CD14-positive monocyte (primary cell): ENCODE data around the gene ESPNL. TPM values are rescaled to one million over a fixed set of nuclear protein-coding genes. Genes with fewer than 3 reads are reported as not detected.
"Not testable (repeated sequence)": the region's sequence is repeated elsewhere in the genome, so short reads cannot be mapped to it uniquely, and the experiment has no call there.

ENCODE experiments used
- DNase-seq, 3 donors: peaks; one replicate each; pipeline ENCODE4 v3.0.0-alpha.2; 2011 to 2022
- H2AFZ ChIP-seq: 2 replicates; pipeline ENCODE4 v1.6.0; 2012; ENCODE audit warnings: mild to moderate bottlenecking, low read depth, low read length, inconsistent platforms; ENCODE audit not compliant: insufficient read depth, poor library complexity, severe bottlenecking
- H3K27ac ChIP-seq, 2 donors: 1 replicate in 1 of 2; 2 replicates in 1 of 2; pipeline ENCODE4 v1.5.1; 2012 to 2013; ENCODE audit warnings: low read length in 2 of 2, control low read depth in 1 of 2, inconsistent platforms in 1 of 2, low read depth in 1 of 2, mild to moderate bottlenecking in 1 of 2
- H3K27me3 ChIP-seq, 2 donors: one replicate each; pipeline versions ENCODE4 v1.6.0 to v1.6.1; 2011 to 2013; ENCODE audit warnings: low read length in 2 of 2; ENCODE audit not compliant: control insufficient read depth in 2 of 2, insufficient read depth in 2 of 2
- H3K36me3 ChIP-seq, 2 donors: replicated peaks in 1 of 2; 1 replicate in 1 of 2; 2 replicates in 1 of 2; pipeline versions ENCODE4 v1.5.1 to v1.6.1; 2012 to 2013; ENCODE audit warnings: low read length in 2 of 2, control low read depth in 1 of 2, inconsistent platforms in 1 of 2, mild to moderate bottlenecking in 1 of 2; ENCODE audit not compliant: insufficient read depth in 2 of 2, control insufficient read depth in 1 of 2
- H3K4me1 ChIP-seq, 2 donors: 1 replicate in 1 of 2; 2 replicates in 1 of 2; pipeline versions ENCODE4 v1.5.1 to v1.6.1; 2012 to 2013; ENCODE audit warnings: low read length in 2 of 2, control low read depth in 1 of 2, inconsistent platforms in 1 of 2, mild to moderate bottlenecking in 1 of 2, moderate library complexity in 1 of 2; ENCODE audit not compliant: insufficient read depth in 2 of 2, control insufficient read depth in 1 of 2
- H3K4me2 ChIP-seq: replicated peaks from 2 replicates; pipeline ENCODE3; 2012; ENCODE audit warnings: low read length, moderate library complexity, mild to moderate bottlenecking; ENCODE audit not compliant: poor library complexity, severe bottlenecking; ENCODE audit errors: extremely low read depth
- H3K4me3 ChIP-seq, 3 experiments: fragments of 200-600 bp in 1 of 3; sonication (generic) in 1 of 3; replicated peaks in 1 of 3; 1 replicate in 2 of 3; 2 replicates in 1 of 3; pipeline ENCODE4 v1.5.1; 2011 to 2013; ENCODE audit warnings: low read length in 3 of 3, mild to moderate bottlenecking in 3 of 3, control low read depth in 2 of 3, low read depth in 2 of 3, inconsistent platforms in 1 of 3, moderate library complexity in 1 of 3
- H3K79me2 ChIP-seq: 2 replicates; pipeline ENCODE4 v1.6.0; 2012; ENCODE audit warnings: mild to moderate bottlenecking, control low read depth, inconsistent platforms, low read length, moderate library complexity; ENCODE audit not compliant: insufficient read depth
- H3K9ac ChIP-seq: 2 replicates; pipeline ENCODE4 v1.6.0; 2017; ENCODE audit warnings: low read length, mild to moderate bottlenecking; ENCODE audit not compliant: insufficient read depth, poor library complexity, severe bottlenecking
- H3K9me3 ChIP-seq, 2 donors: replicated peaks in 1 of 2; 1 replicate in 1 of 2; 2 replicates in 1 of 2; pipeline versions ENCODE4 v1.5.1 to v1.6.1; 2012 to 2013; ENCODE audit warnings: low read length in 2 of 2, control low read depth in 1 of 2; ENCODE audit not compliant: control insufficient read depth in 1 of 2, insufficient read depth in 1 of 2
- H4K20me1 ChIP-seq: 2 replicates; pipeline ENCODE4 v1.6.0; 2012; ENCODE audit warnings: mild to moderate bottlenecking, low read length, control low read depth, moderate library complexity; ENCODE audit not compliant: insufficient read depth
- H3K27ac Mint-ChIP-seq, 7 donors: one replicate each; pipeline ENCODE4 v1.8.0; 2020; ENCODE audit warnings: mild to moderate bottlenecking in 7 of 7, mixed read lengths in 7 of 7, moderate library complexity in 6 of 7, inconsistent platforms in 2 of 7
- H3K27me3 Mint-ChIP-seq, 3 donors: one replicate each; pipeline ENCODE4 v1.8.0; 2021 to 2022; ENCODE audit warnings: low read depth in 3 of 3, mild to moderate bottlenecking in 3 of 3, mixed read lengths in 3 of 3, moderate library complexity in 3 of 3, inconsistent platforms in 1 of 3
- H3K36me3 Mint-ChIP-seq, 2 donors: one replicate each; pipeline ENCODE4 v1.8.0; 2020; ENCODE audit warnings: mixed read lengths in 2 of 2, inconsistent platforms in 1 of 2, mild to moderate bottlenecking in 1 of 2
- H3K4me1 Mint-ChIP-seq: one replicate; pipeline ENCODE4 v1.8.0; 2020; ENCODE audit warnings: mild to moderate bottlenecking, mixed read lengths
- H3K4me3 Mint-ChIP-seq, 2 donors: one replicate each; pipeline ENCODE4 v1.8.0; 2020; ENCODE audit warnings: mild to moderate bottlenecking in 2 of 2, mixed read lengths in 2 of 2, moderate library complexity in 1 of 2
- H3K9me3 Mint-ChIP-seq, 7 donors: one replicate each; pipeline ENCODE4 v1.8.0; 2020 to 2022; ENCODE audit warnings: mixed read lengths in 7 of 7, mild to moderate bottlenecking in 6 of 7, moderate library complexity in 6 of 7, inconsistent platforms in 2 of 7
- WGBS: methylation state at CpG from one replicate; pipeline ENCODE4 v1.1.5; 2013; ENCODE audit warnings: missing lambda C conversion rate; ENCODE audit not compliant: insufficient coverage; 5-methylcytosine and 5-hydroxymethylcytosine counted together
- intact Hi-C, 2 donors: fragments of 100-400 bp; cut with micrococcal nuclease; formaldehyde crosslinking; loops; one replicate each; pipeline versions ENCODE4 v1.15.0 to v1.15.1; 2023
- polyA plus RNA-seq, 3 donors: library from polyadenylated mRNA; depleted of rRNA in 1 of 3; unstranded in 2 of 3; stranded (reverse) in 1 of 3; fragments of 300-500 nt in 2 of 3; fragments of >200 nt in 1 of 3; fragmentation: Illumina TruSeq in 2 of 3; gene quantifications; 1 replicate in 2 of 3; 2 replicates in 1 of 3; pipeline ENCODE4 v1.2.3, GENCODE V29; 2012 to 2021
- TF ChIP-seq, protein P1 (sequence below): fragments of 200-600 bp; IDR thresholded peaks from one replicate; pipeline ENCODE4 v1.8.0; 2022; ENCODE audit warnings: antibody characterized with exemption, mild to moderate bottlenecking

Gene ESPNL
- polyA plus RNA-seq, 3 donors, result not detected

DNA sequence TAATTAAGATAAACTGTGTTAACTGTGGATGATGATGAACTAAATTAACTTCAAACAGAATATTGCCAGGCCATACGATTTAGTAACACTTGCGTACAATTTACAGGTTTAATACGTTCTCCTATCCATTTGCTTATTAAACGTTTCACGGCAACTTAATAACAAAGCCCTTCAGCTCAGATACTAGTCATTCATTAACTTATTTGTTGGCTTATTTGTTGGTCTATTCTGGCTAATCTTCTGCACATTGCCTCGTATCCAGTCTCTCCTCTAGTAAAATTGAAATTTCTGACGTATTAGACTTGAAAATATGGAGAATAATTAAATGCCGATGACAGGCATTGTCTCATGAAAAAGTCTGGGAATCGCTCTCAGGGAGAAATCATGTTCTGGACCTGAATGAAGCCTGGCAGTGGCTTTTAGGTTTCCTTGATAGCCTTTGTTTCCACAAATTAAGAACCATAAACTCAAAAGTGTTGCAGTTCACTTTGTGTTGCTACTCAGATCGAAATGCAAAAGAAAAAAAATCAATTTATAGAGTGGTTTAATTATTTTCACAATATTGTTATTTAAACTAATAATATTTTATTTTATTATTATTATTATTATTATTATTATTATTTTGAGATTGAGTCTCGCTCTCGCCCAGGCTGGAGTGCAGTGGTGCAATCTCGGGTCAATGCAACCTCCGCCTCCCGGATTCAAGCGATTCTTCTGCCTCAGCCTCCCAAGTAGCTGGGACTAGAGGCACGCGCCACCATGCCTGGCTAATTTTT is 34.9 kb upstream of the ESPNL start:
- no peak for DNase-seq
- TF ChIP-seq, protein P1, sequence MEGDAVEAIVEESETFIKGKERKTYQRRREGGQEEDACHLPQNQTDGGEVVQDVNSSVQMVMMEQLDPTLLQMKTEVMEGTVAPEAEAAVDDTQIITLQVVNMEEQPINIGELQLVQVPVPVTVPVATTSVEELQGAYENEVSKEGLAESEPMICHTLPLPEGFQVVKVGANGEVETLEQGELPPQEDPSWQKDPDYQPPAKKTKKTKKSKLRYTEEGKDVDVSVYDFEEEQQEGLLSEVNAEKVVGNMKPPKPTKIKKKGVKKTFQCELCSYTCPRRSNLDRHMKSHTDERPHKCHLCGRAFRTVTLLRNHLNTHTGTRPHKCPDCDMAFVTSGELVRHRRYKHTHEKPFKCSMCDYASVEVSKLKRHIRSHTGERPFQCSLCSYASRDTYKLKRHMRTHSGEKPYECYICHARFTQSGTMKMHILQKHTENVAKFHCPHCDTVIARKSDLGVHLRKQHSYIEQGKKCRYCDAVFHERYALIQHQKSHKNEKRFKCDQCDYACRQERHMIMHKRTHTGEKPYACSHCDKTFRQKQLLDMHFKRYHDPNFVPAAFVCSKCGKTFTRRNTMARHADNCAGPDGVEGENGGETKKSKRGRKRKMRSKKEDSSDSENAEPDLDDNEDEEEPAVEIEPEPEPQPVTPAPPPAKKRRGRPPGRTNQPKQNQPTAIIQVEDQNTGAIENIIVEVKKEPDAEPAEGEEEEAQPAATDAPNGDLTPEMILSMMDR, result no peak
- peaks cover 0 to 9% (median 4%) of the 10 kb centered on the region in 7 donors for H3K9me3 Mint-ChIP-seq
- H3K9ac ChIP-seq, result no peak overlapping the region
- H3K27me3 ChIP-seq, result no peaks in the 10 kb centered on the region
- H3K4me3 Mint-ChIP-seq, result no peak overlapping the region
- H3K4me1 ChIP-seq, result peaks cover 10 to 16% of the 10 kb centered on the region in 2 donors
- peaks cover 44 to 55% of the 10 kb centered on the region in 2 donors for H3K36me3 Mint-ChIP-seq
- H3K79me2 ChIP-seq, result no peaks in the 10 kb centered on the region
- 98% methylated on average over 8 of the region's 18 CpGs for WGBS
- H3K27me3 Mint-ChIP-seq, result peaks cover 0 to 3% (median 0%) of the 10 kb centered on the region in 3 donors
- no peaks in the 10 kb centered on the region for H4K20me1 ChIP-seq
- H3K27ac ChIP-seq, result no peak overlapping the region
- H3K36me3 ChIP-seq, result peaks cover 33 to 57% of the 10 kb centered on the region in 2 donors
- no peaks in the 10 kb centered on the region for H3K9me3 ChIP-seq
- no peak overlapping the region for H3K27ac Mint-ChIP-seq
- H2AFZ ChIP-seq, result no peak overlapping the region
- no peak overlapping the region for H3K4me2 ChIP-seq
- H3K4me3 ChIP-seq, result no peak overlapping the region
- intact Hi-C loops, result no loop called here
- peaks cover 10% of the 10 kb centered on the region for H3K4me1 Mint-ChIP-seq

DNA sequence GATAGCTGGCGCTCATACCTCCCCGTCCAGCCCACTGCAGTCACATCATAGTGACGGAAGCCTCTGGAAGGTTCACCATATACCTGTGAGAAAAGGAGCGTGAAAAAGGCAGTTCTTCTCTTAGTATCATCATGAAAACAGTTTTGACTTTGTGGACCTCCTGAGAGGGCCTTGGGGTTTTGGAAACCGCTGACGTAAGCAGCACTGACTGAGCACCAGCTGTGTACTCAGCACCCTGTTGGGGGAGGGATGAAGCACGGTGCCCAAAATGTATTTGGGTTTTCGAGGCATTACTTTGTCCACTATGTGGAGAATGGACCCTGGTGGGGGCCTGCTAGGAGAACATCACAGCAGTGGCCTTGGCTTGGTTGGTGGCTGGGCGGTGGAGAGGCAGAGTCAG is 33.9 kb upstream of the ESPNL start:
- Histone ChIP-seq H3K27me3 (no peaks in the 10 kb centered on the region), H3K79me2 (no peaks in the 10 kb centered on the region), H3K9me3 (no peaks in the 10 kb centered on the region), H3K4me1 (peaks cover 9 to 11% of the 10 kb centered on the region in 2 donors), H3K27ac (no peak overlapping the region), H3K36me3 (peaks cover 41 to 66% of the 10 kb centered on the region in 2 donors), H2AFZ (no peak overlapping the region), H3K9ac (no peak overlapping the region), H4K20me1 (no peaks in the 10 kb centered on the region), H3K4me2 (no peak overlapping the region), H3K4me3 (no peak overlapping the region)
- peaks cover 47 to 65% of the 10 kb centered on the region in 2 donors for H3K36me3 Mint-ChIP-seq
- 98% methylated on average over 5 of the region's 9 CpGs for WGBS
- intact Hi-C loops, result no loop called here
- DNase-seq, result no peak
- H3K27ac Mint-ChIP-seq, result peak overlapping the region in 1 of 7 donors; percentile 4
- no peak overlapping the region for H3K4me3 Mint-ChIP-seq
- H3K27me3 Mint-ChIP-seq, result peaks cover 0 to 3% (median 0%) of the 10 kb centered on the region in 3 donors
- peaks cover 0 to 10% (median 4%) of the 10 kb centered on the region in 7 donors for H3K9me3 Mint-ChIP-seq
- TF ChIP-seq, protein P1, result no peak
- H3K4me1 Mint-ChIP-seq, result peaks cover 8% of the 10 kb centered on the region

DNA sequence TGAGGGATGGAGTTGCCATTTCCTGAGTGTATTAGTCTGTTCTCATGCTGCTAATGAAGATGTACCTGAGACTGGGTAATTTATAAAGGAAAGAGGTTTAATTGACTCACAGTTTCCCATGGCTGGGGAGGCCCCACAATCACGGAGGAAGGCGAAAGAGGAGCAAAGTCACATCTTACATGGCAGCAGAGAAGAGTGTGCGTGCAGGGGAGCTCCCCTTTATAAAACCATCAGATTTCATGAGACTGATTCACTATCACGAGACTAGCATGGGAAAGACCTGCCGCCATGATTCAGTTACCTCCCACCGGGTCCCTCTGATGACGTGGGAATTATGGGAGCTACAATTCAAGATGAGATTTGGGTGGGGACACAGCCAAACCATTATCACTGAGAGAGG is 33.4 kb upstream of the ESPNL start:
- H3K27ac ChIP-seq, H3K4me1 ChIP-seq, intact Hi-C loops, H3K4me3 ChIP-seq, H3K4me2 ChIP-seq, H3K27ac Mint-ChIP-seq, H4K20me1 ChIP-seq, H3K4me3 Mint-ChIP-seq, H3K27me3 ChIP-seq, H3K79me2 ChIP-seq, H3K27me3 Mint-ChIP-seq, DNase-seq, H2AFZ ChIP-seq, H3K9ac ChIP-seq, H3K4me1 Mint-ChIP-seq, H3K9me3 ChIP-seq: not testable (repeated sequence)
- Mint-ChIP-seq H3K36me3 (peaks cover 50 to 70% of the 10 kb centered on the region in 2 donors), H3K9me3 (peaks cover 0 to 11% (median 6%) of the 10 kb centered on the region in 7 donors)
- WGBS, result 96% methylated on average over 5 of the region's 7 CpGs
- H3K36me3 ChIP-seq, result peaks cover 46 to 71% of the 10 kb centered on the region in 2 donors
